ENCODE data around the gene MGLL.

The MGLL gene

GRCh38 chr3:127740136-127740915 lies 82.0 kb downstream of the MGLL start:
- no peak for DNase-seq (ENCODE audit: low spot score)

DNA sequence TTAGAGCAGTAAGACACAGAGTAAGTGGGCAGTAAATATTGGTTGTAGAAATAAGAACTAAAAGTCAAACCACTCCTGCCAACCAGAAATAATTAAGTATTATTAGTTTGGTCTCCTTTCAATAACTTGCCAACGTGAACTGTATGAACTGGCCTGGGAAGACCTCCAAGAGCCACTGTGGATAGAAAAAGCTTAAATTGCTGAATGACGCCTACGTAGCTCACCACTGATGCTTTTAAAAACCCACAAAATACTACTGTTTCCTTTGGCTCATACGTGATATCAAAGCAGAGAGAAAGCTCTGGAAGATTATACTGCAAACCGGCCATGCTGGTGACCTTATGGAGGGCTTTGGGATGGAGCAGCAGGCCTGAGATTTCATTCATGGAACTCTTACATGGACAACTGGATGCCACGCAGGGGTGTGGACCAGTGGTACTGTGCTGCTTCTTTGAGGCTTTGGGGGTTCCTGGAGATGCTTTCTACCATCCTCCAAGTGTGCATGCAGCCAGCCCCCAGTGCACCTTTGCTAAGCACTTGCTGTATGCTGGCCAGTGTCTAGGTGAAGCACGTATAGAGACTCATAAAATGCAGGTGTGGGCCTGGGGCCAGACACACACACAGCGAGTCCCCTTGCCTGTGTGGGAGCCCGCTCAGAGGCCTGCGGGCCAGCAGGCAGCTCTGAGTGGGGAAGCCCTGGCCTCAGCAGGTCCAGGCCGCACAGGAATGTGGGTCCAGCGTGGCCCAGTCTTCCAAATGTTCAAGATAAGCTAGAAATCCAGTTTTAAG lies 82.8 kb downstream of the MGLL start:
- DNase-seq (ENCODE audit: low spot score), result no peak

DNA sequence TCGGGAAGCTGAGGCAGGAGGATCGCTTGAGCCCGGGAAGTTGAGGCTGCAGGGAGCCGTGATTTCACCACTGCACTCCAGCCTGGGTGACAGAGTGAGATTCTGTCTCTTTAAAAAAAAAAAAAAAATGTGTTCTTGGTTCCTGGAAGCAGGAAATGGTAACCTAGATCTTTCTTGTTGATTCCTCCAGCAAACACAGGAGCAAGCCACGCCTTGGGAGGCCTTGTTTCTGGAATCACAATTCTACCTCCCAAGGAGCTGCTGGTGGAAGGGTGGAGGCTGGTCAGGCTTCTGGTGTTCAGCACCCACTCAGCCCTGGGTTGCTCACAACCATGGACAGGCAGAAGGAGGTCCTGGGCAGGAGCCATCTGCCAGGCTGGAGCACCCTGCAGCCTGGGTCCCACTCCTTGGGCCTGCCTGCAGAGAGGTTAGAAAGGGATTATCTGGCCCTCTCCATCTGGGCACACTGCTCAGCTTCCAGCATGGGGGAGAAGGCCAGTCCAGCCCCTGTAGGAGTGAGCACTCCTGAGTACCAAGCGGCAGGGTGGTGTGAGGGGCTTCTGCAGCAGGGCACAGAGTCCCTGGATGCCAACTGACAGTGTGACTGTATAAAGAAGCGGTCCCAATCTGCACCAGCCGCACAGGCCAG lies 84.0 kb downstream of the MGLL start:
- peak; percentile 60 for DNase-seq (ENCODE audit: low spot score)

DNA sequence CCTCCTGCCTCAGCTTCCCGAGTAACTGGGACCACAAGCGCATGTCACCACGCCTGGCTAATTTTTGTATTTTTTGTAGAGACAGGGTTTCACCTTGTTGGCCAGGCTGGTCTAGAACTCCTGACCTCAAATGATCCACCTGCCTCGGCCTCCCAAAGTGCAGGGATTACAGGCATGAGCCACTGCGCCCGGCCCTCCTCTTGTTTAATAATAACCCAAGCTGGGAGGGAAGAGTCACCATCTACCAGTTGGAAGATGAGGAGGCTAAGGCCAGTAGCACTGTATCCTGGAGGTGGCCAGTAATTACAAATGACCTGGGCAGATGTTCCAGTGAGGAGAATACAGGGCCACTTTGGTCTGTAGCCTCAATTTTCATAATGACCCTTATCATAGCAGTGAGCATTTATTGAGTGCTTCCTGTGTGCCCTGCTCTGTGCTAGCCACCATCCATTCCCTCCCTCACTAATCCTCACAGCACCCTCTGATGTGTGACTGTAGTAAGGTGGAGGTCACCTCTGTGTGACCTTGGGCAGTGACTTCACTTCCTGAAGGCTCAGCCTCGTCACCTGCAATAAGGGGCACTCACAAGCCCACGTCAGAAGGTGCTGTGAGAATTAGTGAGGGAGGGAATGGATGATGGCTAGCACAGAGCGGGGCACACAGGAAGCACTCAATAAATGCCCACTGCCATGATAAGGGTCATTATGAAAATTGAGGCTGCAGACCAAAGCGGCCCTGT lies 85.3 kb downstream of the MGLL start:
- no peak for DNase-seq (ENCODE audit: low spot score)

DNA sequence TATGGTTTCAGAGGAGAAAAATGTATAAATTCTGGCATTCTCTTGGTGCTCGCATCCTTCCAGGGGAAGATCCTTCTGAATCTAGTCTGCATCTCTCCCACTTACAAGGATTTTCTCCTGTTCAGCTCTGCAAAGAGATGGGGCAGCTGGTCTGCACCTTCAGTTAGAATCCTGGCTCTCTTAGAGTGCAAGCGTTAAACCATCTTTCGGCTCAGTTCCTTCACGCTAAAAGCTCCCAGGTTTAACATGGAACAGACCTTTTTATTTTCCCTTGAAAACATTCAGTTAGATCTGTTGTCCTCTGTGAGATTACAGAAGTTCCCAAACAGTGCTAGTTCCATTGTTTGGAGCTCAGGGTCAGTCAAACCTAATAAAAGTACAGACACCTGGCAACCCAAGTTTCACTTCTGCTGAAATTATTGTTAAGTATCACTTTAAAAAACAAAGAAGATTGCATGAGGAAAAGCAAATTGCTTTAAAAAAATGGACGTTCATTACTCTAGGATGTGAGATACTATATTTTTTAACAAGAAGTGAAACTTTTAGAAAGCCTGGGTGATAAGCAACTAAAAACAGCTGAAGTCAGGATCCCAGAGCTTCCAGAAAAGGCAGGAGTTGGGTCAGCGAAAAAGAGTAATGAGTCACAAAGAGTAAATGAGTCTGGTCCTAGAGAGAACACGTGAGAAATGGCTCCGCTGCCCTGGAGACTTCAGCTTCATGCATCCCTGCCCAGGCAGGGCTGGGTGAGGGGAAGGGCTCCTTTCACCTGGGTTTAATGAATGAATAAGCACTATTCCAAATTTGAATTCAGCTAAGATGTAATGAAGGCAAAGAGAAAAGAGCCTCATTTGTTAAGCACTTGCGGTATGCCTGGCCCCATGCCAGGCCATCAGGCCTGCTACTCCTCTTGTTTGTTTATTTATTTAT lies 86.3 kb downstream of the MGLL start:
- DNase-seq (ENCODE audit: low spot score), result peak; percentile 55

GRCh38 chr3:127734754-127735473 lies 87.4 kb downstream of the MGLL start:
- DNase-seq (ENCODE audit: low spot score), result peak; percentile 86

DNA sequence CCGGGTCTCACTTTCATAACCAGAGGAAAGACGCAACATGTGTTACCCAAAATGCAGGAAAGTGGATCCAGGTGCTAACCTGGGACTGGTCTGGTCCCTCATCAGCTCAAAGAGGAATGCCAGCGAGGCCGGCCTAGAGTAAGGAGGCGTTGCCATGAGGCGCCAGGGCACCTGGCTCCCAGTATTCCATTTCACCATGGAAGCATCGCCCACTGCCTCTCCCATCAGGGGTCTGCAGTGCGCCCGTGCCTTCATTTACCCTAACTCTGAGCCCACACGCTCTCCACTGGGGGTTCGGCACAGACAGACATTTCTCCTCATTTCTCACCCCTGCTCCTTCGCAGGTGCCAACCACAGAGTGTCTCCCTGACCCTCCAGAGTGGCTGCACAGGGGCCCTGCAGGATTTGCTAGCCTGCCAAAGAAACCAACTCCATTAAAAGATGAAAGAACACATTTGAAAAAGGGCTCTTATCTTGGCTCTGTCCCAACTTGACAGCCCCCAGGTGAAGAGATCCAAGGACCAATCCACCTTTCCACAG lies 88.1 kb downstream of the MGLL start:
- DNase-seq (ENCODE audit: low spot score), result no peak

DNA sequence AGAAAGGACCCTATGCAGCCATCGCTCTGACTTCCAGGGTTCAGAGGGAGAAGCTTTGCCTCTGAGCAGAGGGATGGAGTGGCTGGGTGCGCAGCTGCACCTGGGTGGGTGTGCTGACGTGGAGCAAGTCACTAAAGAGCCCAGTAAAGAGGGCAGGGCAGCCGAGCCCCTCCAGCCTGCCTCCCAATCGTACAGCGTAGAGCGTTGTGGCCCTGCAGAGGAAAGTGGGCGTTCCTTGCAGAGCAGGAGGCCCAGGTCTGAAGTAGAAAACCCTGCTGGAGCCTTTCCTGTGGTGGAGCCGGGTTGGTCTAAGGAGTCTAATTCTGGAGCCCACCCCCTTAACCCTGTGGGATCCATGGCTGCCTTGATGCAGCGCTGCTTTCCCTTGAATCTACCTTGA lies 88.5 kb downstream of the MGLL start:
- no peak for DNase-seq (ENCODE audit: low spot score)

DNA sequence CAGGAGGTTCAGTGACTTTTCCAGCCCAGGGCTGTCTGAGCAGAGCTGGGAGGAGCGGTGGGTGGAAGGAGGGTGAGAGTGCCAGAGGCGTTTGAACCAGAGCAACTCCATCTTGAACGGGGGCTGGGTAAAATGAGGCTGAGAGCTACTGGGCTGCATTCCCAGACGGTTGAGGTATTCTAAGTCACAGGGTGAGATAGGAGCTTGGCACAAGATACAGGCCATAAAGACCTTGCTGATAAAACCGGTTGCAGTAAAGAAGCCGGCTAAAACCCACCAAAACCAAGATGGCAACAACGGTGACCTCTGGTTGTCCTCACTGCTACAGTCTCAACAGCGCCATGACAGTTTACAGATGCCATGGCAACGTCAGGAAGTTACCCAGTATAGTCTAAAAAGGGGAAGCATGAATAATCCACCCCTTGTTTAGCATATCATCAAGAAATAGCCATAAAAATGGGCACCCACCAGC lies 89.4 kb downstream of the MGLL start:
- DNase-seq (ENCODE audit: low spot score), result no peak

DNA sequence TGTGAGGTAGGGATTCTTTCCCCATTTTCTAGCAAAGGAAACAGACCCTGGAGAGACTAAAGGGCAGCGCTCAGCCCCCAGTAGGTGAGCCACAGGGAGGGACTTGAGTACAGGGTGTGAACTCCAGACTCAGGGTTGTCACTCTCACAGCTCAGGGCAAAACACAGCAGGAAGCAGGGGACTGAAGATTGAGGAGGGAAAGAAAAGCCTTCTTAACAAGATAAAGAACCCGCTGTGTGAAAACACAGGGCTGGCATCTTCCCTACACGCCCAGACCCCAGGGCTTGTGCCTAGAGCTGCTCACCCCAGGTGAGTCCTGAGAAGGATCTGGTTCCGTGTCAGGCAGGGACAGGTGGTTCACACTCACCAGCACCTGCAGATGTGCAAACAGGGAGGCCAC lies 90.0 kb downstream of the MGLL start:
- no peak for DNase-seq (ENCODE audit: low spot score)

- DNase-seq (ENCODE audit: low spot score), result no peak
Observed at GRCh38 chr3:127731546-127732289, 90.6 kb downstream of the MGLL start.

GRCh38 chr3:127730666-127731295 lies 91.5 kb downstream of the MGLL start:
- DNase-seq (ENCODE audit: low spot score), result no peak

- DNase-seq (ENCODE audit: low spot score), result no peak
Observed at GRCh38 chr3:127730171-127730570, 92.1 kb downstream of the MGLL start.

- peak; percentile 97 for DNase-seq (ENCODE audit: low spot score)
Observed at GRCh38 chr3:127729556-127730056, 92.7 kb downstream of the MGLL start.

DNA sequence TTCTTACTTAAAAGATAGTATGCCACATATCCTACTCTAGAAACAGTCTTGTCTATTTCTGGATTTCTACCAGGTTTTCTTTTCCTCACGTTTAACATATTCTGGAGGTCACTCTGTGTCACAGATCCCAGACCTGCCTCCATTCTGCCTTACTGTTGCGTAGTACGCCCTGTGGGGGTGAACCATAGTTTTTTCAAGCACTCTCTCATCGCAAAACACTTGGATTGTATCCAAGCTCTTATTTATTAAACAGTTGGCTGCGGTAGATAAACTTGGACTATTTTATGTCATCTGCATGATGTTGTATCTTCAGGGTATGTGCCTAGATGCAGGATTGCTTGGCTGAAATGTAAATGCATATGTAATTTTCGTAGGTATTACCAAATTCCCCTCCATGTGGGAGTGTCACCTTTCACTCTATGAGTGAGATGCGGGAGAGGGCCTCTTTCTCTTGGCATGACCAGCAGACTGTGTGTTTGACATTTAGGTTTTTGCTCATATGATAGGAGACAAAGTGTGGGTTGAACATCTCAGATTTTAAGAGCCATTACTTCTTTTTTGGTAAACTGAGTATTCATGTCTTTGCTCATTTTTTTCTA lies 93.8 kb downstream of the MGLL start:
- no peak for DNase-seq (ENCODE audit: low spot score)

- DNase-seq (ENCODE audit: low spot score), result no peak
Observed at GRCh38 chr3:127726894-127727293, 95.4 kb downstream of the MGLL start.

GRCh38 chr3:127723011-127723567 lies 99.2 kb downstream of the MGLL start:
- peak; percentile 56 for DNase-seq (ENCODE audit: low spot score)

Data from cerebellar cortex (tissue), 1 donor.